ENCODE measurements around the gene ALPK1. TPM values are rescaled to one million over a fixed set of nuclear protein-coding genes. Genes with fewer than 3 reads are reported as not detected.

ALPK1 gene
- total and polyA plus RNA-seq, 2 of the 8 experiments (the other 6 are each of a cell fraction or from before 2014, with no cell fraction given), result 0.08 to 0.43 TPM

- Histone ChIP-seq H3K79me2 (ENCODE audit: control insufficient read depth in 1 of 2, insufficient read depth in 2 of 2, low read length in 2 of 2) (no peaks in the 10 kb centered on the region), H2AFZ (ENCODE audit: low read length) (no peak overlapping the region), H3K27ac (ENCODE audit: low read depth, low read length) (no peak overlapping the region), H3K18ac (ENCODE audit: extremely low read depth, low read length) (no peak overlapping the region), H3K14ac (ENCODE audit: insufficient read length) (no peak overlapping the region), H4K8ac (ENCODE audit: extremely low read depth, insufficient read depth, low read length) (no peak overlapping the region), H3K79me1 (ENCODE audit: low read depth, low read length) (no peaks in the 10 kb centered on the region), H2AK5ac (ENCODE audit: low read depth, low read length) (no peak overlapping the region), H4K5ac (ENCODE audit: insufficient read length, low read depth, low read length) (no peak overlapping the region), H2BK5ac (ENCODE audit: low read depth, low read length) (no peak overlapping the region), H4K91ac (replicated peaks; ENCODE audit: insufficient read length, low read length) (no peak overlapping the region), H2BK120ac (replicated peaks; ENCODE audit: low read depth, low read length) (no peak overlapping the region), H3K27me3 (replicated peaks in 1 of 4; ENCODE audit: control insufficient read depth in 3 of 4, extremely low read depth in 1 of 4, insufficient read depth in 3 of 4, low read length in 3 of 4) (peaks cover 0 to 10% (median 5%) of the 10 kb centered on the region in 4 experiments; a peak in 5 of 7 replicates), H3K4me1 (replicated peaks in 1 of 4; ENCODE audit: control insufficient read depth in 3 of 4, insufficient read depth in 4 of 4, low read length in 3 of 4) (peaks cover 0 to 2% (median 0%) of the 10 kb centered on the region in 4 experiments; a peak in 3 of 7 replicates), H3K9ac (replicated peaks in 1 of 4; ENCODE audit: extremely low read depth in 1 of 4, low read depth in 3 of 4, low read length in 3 of 4) (no peak overlapping the region), H3K23me2 (ENCODE audit: low read depth, low read length) (no peaks in the 10 kb centered on the region; the same call in 1 of the 2 replicates), H2BK15ac (ENCODE audit: low read length) (no peak overlapping the region), H3K9me3 (ENCODE audit: insufficient read depth in 2 of 2, low read depth in 1 of 2, low read length in 1 of 2) (peaks cover 0 to 3% of the 10 kb centered on the region in 2 experiments; a peak in 3 of 4 replicates), H3K23ac (ENCODE audit: insufficient read length) (no peak overlapping the region), H3K4me3 (ENCODE audit: extremely low read depth in 1 of 4, insufficient read depth in 2 of 4, low read depth in 3 of 4, low read length in 4 of 4) (no peak overlapping the region), H3K4me2 (ENCODE audit: insufficient read depth in 1 of 2, low read depth in 2 of 2, low read length in 2 of 2) (no peak overlapping the region), H2BK20ac (ENCODE audit: low read length) (no peak overlapping the region), H3K56ac (replicated peaks; ENCODE audit: insufficient read length, low read depth, low read length) (no peak overlapping the region), H3K4ac (replicated peaks; ENCODE audit: insufficient read length, low read depth, low read length) (no peak overlapping the region), H4K20me1 (replicated peaks in 1 of 2; ENCODE audit: control insufficient read depth in 1 of 2, insufficient read depth in 2 of 2, low read length in 2 of 2) (no peaks in the 10 kb centered on the region), H3K36me3 (ENCODE audit: control insufficient read depth in 2 of 4, insufficient read depth in 4 of 4, low read length in 3 of 4) (no peaks in the 10 kb centered on the region), H2BK12ac (ENCODE audit: low read depth, low read length) (no peak overlapping the region)
- POLR2A ChIA-PET (ENCODE audit: partially characterized antibody), result no interaction called here
- CTCF ChIA-PET (ENCODE audit: partially characterized antibody), result interaction anchor here (0.7 to 2.0 kb wide), 5 partner anchors 13 to 244 kb away, joined by 3 to 8 read pairs (median 4); no protein-coding TSS in a partner anchor
- 77% methylated on average over 5 of the region's 5 CpGs; no CpG with 5 or more reads in 1 of the 2 experiments for WGBS, 2 experiments (ENCODE audit: extremely low coverage in 1 of 2, insufficient coverage in 1 of 2, insufficient read length in 1 of 2, insufficient replicate concordance in 2 of 2, low coverage in 1 of 2, low lambda C conversion rate in 2 of 2, missing lambda C conversion rate in 1 of 2)
- FAIRE-seq (no peak), DNase-seq (ENCODE audit: low read depth in 1 of 2, low spot score in 2 of 2) (no peak)
- TF ChIP-seq CHD2 (IDR thresholded peaks at IDR 0.05; ENCODE audit: low read length) (no peak), CHD1 (IDR thresholded peaks at IDR 0.05; ENCODE audit: low read depth, low read length) (no peak), EP300 (IDR thresholded peaks at IDR 0.05; ENCODE audit: borderline replicate concordance in 1 of 2, low read depth in 2 of 2, low read length in 2 of 2) (no peak), ASH2L (IDR thresholded peaks at IDR 0.05; ENCODE audit: low read length) (no peak), SRF (IDR thresholded peaks at IDR 0.05; ENCODE audit: low read depth, low read length) (no peak), RFX5 (IDR thresholded peaks at IDR 0.05; ENCODE audit: borderline replicate concordance, low read depth, low read length) (no peak), TAF7 (optimal IDR thresholded peaks at IDR 0.05; ENCODE audit: borderline replicate concordance, low read depth, low read length) (no peak), USF2 (IDR thresholded peaks at IDR 0.05; ENCODE audit: low read length) (no peak), SUZ12 (IDR thresholded peaks at IDR 0.05; ENCODE audit: low read length) (no peak), SIRT6 (IDR thresholded peaks at IDR 0.05; ENCODE audit: low read length) (no peak), ZNF274 (IDR thresholded peaks at IDR 0.05; ENCODE audit: borderline replicate concordance, extremely low read depth, low read length) (no peak), NRF1 (IDR thresholded peaks at IDR 0.05; ENCODE audit: low read depth, low read length) (no peak), EGR1 (IDR thresholded peaks at IDR 0.05; ENCODE audit: borderline replicate concordance, low read depth, low read length) (no peak)
Observed at GRCh38 chr4:112280386-112281056, 16.6 kb upstream of the ALPK1 start.
